Measurements from ENCODE around the gene SLC8B1.
A peak's percentile ranks its signal among the peaks of the same experiment; 100 is the strongest.

Gene SLC8B1

DNA sequence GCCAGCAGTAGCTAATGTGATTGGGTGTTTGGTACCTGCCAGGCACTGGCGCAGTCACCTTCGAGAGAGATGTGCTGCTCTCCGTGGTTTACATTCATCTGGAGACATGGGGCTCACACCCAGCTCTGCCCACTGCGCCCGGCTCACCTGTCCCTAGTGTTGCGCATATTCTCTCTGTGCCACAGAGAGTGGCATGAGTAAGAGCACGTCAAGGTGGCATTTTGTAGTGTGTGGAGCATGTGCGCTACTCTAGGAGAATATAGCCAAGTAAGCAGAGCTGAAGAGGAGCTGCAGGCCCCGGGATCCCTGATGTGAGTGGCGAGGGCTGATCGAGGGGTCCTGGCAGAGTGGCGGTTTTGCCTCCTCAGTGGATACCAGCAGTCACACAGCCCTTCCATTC is 66.8 kb downstream of the SLC8B1 start:
- Mint-ChIP-seq H3K9me3 (no peaks in the 10 kb centered on the region), H3K4me3 (no peak overlapping the region), H3K27ac (no peak overlapping the region), H3K36me3 (ENCODE audit: low read depth) (peaks cover 83% of the 10 kb centered on the region), H3K4me1 (ENCODE audit: low read depth) (peaks cover 28% of the 10 kb centered on the region), H3K27me3 (no peaks in the 10 kb centered on the region)
- no peak for DNase-seq

GRCh38 chr12:113267621-113268020 is 67.3 kb downstream of the SLC8B1 start:
- Mint-ChIP-seq H3K4me3 (no peak overlapping the region), H3K27ac (no peak overlapping the region), H3K9me3 (no peaks in the 10 kb centered on the region), H3K36me3 (ENCODE audit: low read depth) (peaks cover 81% of the 10 kb centered on the region), H3K4me1 (ENCODE audit: low read depth) (peaks cover 30% of the 10 kb centered on the region), H3K27me3 (no peaks in the 10 kb centered on the region)
- DNase-seq: no peak

DNA sequence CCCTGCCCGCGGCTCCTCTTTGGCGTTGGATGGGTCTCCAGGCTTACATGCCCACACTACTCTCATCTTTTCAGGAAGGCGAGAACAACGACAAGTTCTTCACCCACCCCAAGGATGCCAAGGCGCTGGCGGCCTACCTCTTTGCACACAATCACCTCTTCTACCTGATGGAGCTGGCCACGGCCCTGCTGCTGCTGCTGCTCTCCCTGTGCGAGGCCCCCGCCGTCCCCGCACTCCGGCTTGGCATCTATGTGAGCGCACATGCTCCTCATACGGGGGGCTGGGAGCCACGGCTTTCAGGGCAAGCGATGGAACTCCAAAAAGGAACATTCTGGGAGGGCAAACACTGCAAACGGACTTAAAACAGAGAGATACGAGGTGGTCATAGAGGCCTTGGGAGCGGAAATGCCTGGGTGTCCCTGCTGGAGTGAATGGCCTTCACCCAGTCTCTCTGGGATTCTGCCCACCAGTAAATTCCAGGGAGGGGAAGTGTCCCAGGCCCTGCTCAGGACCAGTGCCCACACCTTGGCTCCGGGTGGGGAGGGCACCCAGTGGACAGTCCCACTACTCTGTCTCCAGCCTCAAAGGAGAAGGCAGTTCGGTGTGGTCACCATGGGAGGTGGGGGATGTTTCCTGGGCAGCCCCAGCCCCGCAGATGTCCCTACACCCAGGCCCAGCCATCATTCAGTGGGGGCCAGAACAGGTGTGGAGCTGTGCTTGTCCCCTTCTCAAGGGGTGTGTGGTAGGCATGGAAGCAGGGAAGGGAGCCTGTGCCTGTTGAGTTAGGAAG is 68.6 kb downstream of the SLC8B1 start:
- H3K9me3 Mint-ChIP-seq: no peaks in the 10 kb centered on the region
- H3K4me3 Mint-ChIP-seq: no peak overlapping the region
- H3K27ac Mint-ChIP-seq: no peak overlapping the region
- peaks cover 27% of the 10 kb centered on the region for H3K4me1 Mint-ChIP-seq (ENCODE audit: low read depth)
- no peak for DNase-seq
- peaks cover 77% of the 10 kb centered on the region for H3K36me3 Mint-ChIP-seq (ENCODE audit: low read depth)
- no peaks in the 10 kb centered on the region for H3K27me3 Mint-ChIP-seq

DNA sequence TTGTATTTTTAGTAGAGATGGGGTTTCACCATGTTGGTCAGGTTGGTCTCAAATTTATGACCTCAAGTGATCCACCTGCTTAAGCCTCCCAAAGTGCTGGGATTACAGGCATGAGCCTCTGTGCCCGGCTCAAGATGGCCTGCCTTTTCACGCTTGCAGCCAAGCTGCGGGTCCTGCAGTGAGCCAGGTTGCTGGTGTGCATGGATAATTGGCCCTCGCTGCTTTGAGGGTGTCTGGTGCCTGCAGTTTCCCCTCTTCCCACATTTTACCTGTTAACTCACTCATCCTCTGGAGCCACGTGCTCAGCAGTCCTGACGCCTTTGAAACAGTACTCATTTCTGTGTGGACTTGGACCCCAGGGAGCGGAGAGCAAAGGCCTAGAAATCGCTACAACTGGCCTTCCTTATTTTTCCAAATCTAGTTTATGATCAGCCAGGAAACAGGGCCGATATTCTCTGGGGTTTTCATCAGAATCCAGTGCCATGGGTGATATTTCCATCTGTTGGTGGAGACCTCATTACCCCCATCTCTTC is 71.4 kb downstream of the SLC8B1 start:
- Mint-ChIP-seq H3K27me3 (no peaks in the 10 kb centered on the region), H3K27ac (no peak overlapping the region), H3K4me1 (ENCODE audit: low read depth) (peaks cover 41% of the 10 kb centered on the region), H3K4me3 (no peak overlapping the region), H3K36me3 (ENCODE audit: low read depth) (peaks cover 66% of the 10 kb centered on the region), H3K9me3 (no peaks in the 10 kb centered on the region)
- DNase-seq: no peak

- no peaks in the 10 kb centered on the region for H3K9me3 Mint-ChIP-seq
- H3K4me1 Mint-ChIP-seq (ENCODE audit: low read depth): peaks cover 41% of the 10 kb centered on the region
- H3K27ac Mint-ChIP-seq: peak overlapping the region; percentile 85
- peaks cover 60% of the 10 kb centered on the region for H3K36me3 Mint-ChIP-seq (ENCODE audit: low read depth)
- H3K4me3 Mint-ChIP-seq: no peak overlapping the region
- H3K27me3 Mint-ChIP-seq: no peaks in the 10 kb centered on the region
- no peak for DNase-seq
Measured at GRCh38 chr12:113262710-113263109, 72.2 kb downstream of the SLC8B1 start.

GRCh38 chr12:113261847-113262470 is 73.0 kb downstream of the SLC8B1 start:
- H3K4me1 Mint-ChIP-seq (ENCODE audit: low read depth): peaks cover 45% of the 10 kb centered on the region
- H3K27me3 Mint-ChIP-seq: no peaks in the 10 kb centered on the region
- DNase-seq: no peak
- no peaks in the 10 kb centered on the region for H3K9me3 Mint-ChIP-seq
- H3K36me3 Mint-ChIP-seq (ENCODE audit: low read depth): peaks cover 56% of the 10 kb centered on the region
- H3K4me3 Mint-ChIP-seq: peak overlapping the region; percentile 45
- peak overlapping the region; percentile 85 for H3K27ac Mint-ChIP-seq

GRCh38 chr12:113260636-113261300 is 74.1 kb downstream of the SLC8B1 start:
- Mint-ChIP-seq H3K9me3 (no peaks in the 10 kb centered on the region), H3K4me1 (ENCODE audit: low read depth) (peaks cover 45% of the 10 kb centered on the region), H3K27ac (peak overlapping the region; percentile 81), H3K4me3 (no peak overlapping the region), H3K36me3 (ENCODE audit: low read depth) (peaks cover 46% of the 10 kb centered on the region), H3K27me3 (no peaks in the 10 kb centered on the region)
- no peak for DNase-seq

DNA sequence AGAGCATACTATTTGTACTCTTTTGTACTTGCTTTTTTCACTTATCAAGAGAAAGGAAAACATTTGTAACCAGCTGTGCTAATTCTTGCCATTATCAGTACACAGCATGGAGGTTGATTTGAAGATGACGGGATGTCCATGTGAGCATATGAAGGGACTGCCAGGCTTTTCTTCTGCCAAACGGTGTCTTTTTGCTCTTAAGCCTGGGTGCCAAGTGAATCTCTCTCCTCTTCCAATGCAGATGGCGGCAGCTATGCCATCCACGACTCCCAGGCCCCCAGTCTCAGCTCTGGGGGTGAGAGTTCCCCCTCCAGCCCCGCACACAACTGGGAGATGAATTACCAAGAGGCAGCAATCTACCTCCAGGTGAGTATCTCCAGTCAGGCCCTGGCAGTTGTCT is 74.8 kb downstream of the SLC8B1 start:
- Mint-ChIP-seq H3K27me3 (no peaks in the 10 kb centered on the region), H3K36me3 (ENCODE audit: low read depth) (peaks cover 43% of the 10 kb centered on the region), H3K4me3 (no peak overlapping the region), H3K4me1 (ENCODE audit: low read depth) (peaks cover 45% of the 10 kb centered on the region), H3K27ac (peak overlapping the region; percentile 81), H3K9me3 (no peaks in the 10 kb centered on the region)
- no peak for DNase-seq

DNA sequence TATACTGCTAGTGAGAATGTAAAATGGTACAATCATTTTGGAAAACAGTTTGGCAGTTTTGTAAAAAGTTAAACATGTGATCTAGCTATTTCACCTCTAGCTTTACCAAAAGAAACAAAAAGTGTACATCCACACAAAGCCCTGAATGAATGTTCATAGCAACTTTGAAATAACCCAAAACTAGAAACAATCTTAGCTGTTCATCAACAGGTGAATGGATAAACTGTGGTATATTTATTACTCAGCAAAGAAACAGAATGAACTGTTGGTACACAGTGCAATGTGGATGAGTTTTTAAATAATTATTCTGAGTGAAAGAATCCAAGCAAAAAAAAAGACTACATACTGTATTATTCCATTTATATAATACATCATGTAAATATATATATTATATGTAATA is 77.3 kb downstream of the SLC8B1 start:
- Mint-ChIP-seq H3K36me3 (ENCODE audit: low read depth) (peaks cover 48% of the 10 kb centered on the region), H3K9me3 (peaks cover 13% of the 10 kb centered on the region), H3K4me1 (ENCODE audit: low read depth) (peaks cover 28% of the 10 kb centered on the region), H3K4me3 (no peak overlapping the region), H3K27me3 (no peaks in the 10 kb centered on the region), H3K27ac (peak overlapping the region; percentile 18)
- DNase-seq: no peak

DNA sequence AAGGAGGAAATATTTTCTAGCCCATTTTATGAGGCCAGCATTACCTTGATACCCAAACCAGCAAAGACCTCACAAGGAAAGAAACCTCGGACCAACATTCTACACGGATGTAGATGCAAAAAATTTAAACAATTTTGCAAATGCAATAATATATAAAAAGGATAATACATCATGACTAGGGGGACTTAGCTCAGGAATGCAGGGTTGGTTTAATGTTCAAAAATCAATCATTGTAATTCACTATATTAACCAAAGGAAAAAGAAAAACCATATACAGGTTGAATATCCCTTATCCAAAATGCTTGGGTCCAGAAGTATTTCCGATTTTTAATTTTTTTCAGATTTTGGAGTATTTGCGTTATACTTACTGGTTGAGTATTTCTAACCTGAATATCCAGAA is 80.6 kb downstream of the SLC8B1 start:
- Mint-ChIP-seq H3K27ac (no peak overlapping the region), H3K4me1 (ENCODE audit: low read depth) (peaks cover 6% of the 10 kb centered on the region), H3K9me3 (peaks cover 14% of the 10 kb centered on the region), H3K4me3 (no peak overlapping the region), H3K36me3 (ENCODE audit: low read depth) (peaks cover 60% of the 10 kb centered on the region), H3K27me3 (no peaks in the 10 kb centered on the region)
- no peak for DNase-seq

DNA sequence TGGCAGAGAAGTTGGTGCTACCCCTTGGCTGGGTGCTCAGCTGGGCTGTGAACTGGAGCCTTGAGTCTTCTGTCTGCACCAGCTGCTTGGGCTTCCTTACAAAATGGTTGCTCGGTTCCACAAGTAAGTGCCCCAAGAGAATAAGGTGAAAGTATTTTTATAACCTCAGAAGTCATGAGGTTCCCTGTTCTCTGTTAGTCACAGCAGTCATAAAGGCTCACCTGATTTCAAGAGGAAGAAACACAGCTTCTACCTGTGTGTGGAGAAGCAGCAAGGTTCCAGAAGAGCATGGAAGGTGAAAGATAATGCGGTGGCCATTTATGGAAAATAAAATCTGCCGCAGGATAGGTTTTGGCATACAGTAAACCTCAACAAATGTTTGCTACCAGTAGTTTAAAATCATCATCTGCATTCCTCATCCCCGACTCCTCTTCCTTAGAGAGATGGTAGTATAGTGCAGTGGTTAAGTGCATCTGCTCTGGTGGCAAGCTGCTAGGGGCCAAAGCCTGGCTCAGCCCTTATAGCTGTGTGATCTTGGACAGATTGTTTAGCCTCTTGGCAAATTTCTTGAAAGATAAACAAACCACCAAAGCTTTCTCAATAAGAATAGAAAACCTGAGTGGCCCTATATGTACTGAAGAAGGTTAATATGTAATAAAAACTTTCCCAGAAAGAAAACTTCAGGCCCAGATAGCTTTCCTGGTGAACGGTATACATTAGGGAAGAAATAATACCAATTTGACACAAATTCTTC is 81.2 kb downstream of the SLC8B1 start:
- no peak overlapping the region for H3K27ac Mint-ChIP-seq
- DNase-seq: no peak
- H3K4me1 Mint-ChIP-seq (ENCODE audit: low read depth): peaks cover 3% of the 10 kb centered on the region
- peaks cover 14% of the 10 kb centered on the region for H3K9me3 Mint-ChIP-seq
- no peaks in the 10 kb centered on the region for H3K27me3 Mint-ChIP-seq
- no peak overlapping the region for H3K4me3 Mint-ChIP-seq
- H3K36me3 Mint-ChIP-seq (ENCODE audit: low read depth): peaks cover 65% of the 10 kb centered on the region

DNA sequence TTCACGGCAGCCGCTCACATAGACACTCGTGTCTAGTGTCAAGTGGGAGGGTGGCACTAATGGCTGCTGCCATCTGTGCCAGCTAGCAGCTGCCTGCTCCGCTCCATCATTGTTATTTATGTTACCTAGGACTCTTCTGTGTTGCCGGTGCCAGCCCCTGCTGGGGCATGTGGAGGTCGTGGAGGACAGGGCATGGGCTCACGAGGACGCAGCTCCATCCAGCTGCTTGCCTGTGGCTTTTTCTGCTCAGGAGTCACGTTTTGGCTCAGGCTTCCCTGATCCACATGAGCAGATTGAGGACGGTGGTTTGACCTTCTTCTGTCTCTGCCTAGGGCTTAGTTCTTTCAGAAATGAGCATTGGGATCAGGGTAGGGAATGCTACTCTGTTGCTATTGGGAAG is 82.4 kb downstream of the SLC8B1 start:
- no peaks in the 10 kb centered on the region for H3K27me3 Mint-ChIP-seq
- H3K27ac Mint-ChIP-seq: no peak overlapping the region
- H3K36me3 Mint-ChIP-seq (ENCODE audit: low read depth): peaks cover 69% of the 10 kb centered on the region
- no peak overlapping the region for H3K4me3 Mint-ChIP-seq
- H3K9me3 Mint-ChIP-seq: peaks cover 14% of the 10 kb centered on the region
- no peak for DNase-seq
- peaks cover 2% of the 10 kb centered on the region for H3K4me1 Mint-ChIP-seq (ENCODE audit: low read depth)

- Mint-ChIP-seq H3K36me3 (ENCODE audit: low read depth) (peaks cover 74% of the 10 kb centered on the region), H3K4me1 (ENCODE audit: low read depth) (no peaks in the 10 kb centered on the region), H3K27ac (no peak overlapping the region), H3K9me3 (peaks cover 14% of the 10 kb centered on the region), H3K4me3 (no peak overlapping the region), H3K27me3 (no peaks in the 10 kb centered on the region)
- no peak for DNase-seq
Measured at GRCh38 chr12:113251404-113252070, 83.4 kb downstream of the SLC8B1 start.

DNA sequence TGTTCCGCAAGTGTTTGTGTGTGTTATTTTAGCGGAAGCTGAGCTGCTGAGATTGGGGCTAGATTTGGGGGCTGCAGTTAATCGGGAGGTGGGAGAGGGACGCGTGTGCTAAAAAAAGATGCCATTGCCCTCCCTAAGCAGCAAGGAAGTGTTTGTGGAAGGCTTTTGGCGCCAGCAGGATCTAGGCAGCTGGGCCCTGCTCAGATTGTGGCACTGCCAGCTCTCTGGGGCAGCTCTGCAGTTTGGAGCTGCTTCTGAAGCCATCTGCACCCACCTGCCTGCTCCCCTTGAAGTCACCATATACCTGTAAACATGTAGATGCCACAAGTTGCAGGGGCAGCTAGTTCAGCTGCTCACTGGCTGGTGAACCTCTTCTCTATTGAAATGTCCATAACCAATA is 84.9 kb downstream of the SLC8B1 start:
- H3K4me1 Mint-ChIP-seq (ENCODE audit: low read depth): peaks cover 3% of the 10 kb centered on the region
- H3K36me3 Mint-ChIP-seq (ENCODE audit: low read depth): peaks cover 82% of the 10 kb centered on the region

More for the DNA sequence above, 84.9 kb downstream of the SLC8B1 start:
- no peak overlapping the region for H3K27ac Mint-ChIP-seq
- no peaks in the 10 kb centered on the region for H3K27me3 Mint-ChIP-seq
- peaks cover 14% of the 10 kb centered on the region for H3K9me3 Mint-ChIP-seq
- DNase-seq: no peak
- H3K4me3 Mint-ChIP-seq: no peak overlapping the region

Data from activated T-cell treated with anti-CD3 and anti-CD28 coated beads, Interleukin-2, amount 50 U/mL, for 24 hours (primary cell).